NCI-H1436 treated with DMSO at 0.1 percent for 48 hours (cell line): Measurements from ENCODE around the gene MARCHF7.
"Not testable (repeated sequence)": the region's sequence is repeated elsewhere in the genome, so short reads cannot be mapped to it uniquely, and the experiment has no call there.

Experiments
- DNase-seq: peaks from one replicate; lab custom pipeline; 2025; lab: John Stamatoyannopoulos, UW

Gene MARCHF7

DNA sequence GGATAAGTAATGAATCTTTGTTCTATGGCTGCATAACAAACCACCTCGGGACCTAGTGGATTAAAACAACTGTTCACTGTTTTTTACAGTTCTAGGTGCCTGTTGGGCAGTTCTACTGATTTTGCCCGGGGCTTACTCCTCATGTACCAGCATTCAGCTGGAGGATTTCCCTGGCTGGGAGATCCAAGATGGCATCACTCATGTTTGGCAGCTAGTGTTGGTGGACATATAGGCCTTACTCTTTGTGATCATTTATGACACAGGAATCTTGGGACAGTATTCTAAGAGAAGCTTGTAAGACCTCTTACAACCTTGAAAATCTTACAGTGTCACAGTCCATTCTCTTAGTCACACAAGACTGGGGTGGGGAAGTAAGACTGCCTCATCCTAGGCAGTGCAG, 4.6 kb downstream of the MARCHF7 start:
- DNase-seq = no peak

GRCh38 chr2:159720676-159721075, 8.4 kb downstream of the MARCHF7 start:
- DNase-seq = no peak

GRCh38 chr2:159722580-159722979, 10.3 kb downstream of the MARCHF7 start:
- no peak for DNase-seq

DNA sequence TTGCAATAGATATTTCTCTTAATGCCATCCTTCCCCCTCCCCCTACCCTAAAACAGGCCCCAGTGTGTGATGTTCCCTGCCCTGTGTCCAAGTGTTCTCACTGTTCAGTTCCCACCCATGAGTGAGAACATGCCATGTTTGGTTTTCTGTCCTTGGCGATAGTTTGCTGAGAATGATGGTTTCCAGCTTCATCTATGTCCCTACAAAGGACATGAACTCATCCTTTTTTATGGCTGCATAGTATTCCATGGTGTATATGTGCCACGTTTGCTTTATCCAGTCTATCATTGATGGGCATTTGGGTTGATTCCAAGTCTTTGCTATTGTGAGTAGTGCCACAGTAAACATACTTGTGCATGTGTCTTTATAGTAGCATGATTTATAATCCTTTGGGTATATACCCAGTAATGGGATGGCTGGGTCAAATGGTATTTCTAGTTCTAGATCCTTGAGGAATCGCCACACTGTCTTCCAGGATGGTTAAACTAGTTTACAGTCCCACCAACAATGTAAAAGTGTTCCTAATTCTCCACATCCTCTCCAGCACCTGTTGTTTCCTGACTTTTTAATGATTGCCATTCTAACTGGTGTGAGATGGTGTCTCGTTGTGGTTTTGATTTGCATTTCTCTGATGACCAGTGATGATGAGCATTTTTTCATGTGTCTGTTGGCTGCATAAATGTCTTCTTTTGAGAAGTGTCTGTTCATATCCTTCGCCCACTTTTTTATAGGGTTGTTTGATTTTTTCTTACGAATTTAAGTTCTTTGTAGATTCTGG, 12.7 kb downstream of the MARCHF7 start:
- DNase-seq = not testable (repeated sequence)

GRCh38 chr2:159725713-159726112, 13.4 kb downstream of the MARCHF7 start:
- DNase-seq = no peak

DNA sequence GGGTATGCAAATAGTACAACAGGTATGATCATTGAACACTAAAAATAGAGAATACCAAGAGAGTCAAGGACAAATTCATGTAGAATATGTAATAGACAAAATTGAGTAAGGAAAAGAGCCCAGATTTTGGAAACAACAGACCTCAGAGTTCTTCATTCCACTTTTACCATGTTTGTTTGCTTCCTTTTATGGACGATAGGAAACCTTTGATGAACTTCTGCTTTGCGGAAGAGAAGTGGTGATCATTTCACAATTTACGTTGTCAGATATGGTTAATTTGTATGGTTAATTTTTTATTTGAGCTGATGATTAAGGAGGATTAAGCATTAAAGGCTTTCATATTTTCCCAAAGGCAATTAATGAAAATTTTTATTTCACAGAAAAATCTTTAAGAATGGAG, 16.3 kb downstream of the MARCHF7 start:
- DNase-seq = no peak

DNA sequence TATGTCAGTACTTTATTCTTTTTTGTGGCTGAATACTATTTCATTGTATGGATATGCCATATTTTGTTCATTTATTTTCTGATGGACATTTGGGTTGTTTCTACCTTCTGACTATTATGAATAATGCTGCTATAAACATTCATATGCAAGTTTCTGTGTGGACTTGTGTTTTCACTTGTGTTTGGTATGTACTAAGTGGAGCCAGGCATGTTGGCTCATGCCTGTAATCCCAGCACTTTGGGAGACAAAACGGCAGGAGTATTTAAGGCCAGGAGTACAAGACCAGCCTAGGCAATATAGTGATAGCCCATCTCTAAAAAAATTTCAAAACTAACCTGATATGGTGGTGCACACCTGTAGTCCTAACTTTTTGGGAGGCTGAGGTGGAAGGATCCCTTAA, 23.3 kb downstream of the MARCHF7 start:
- DNase-seq = no peak

DNA sequence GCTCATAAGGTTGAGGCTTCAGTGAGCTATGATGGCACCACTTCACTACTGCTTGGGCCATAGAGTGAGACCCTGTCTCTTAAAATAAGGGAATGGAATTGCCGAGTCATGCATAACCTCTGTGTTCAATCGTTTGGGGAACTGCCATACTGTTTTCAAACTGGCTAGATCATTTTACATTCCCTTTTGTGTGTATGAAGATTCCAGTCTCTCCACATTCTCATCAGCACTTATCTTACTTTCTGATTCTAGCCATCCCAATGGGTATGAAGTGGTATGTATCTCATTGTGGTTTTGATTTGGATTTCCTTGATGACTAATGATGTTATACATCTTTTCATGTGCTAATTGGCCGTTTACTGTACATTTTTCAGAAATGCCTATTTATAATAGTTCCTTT, 23.7 kb downstream of the MARCHF7 start:
- DNase-seq = no peak

DNA sequence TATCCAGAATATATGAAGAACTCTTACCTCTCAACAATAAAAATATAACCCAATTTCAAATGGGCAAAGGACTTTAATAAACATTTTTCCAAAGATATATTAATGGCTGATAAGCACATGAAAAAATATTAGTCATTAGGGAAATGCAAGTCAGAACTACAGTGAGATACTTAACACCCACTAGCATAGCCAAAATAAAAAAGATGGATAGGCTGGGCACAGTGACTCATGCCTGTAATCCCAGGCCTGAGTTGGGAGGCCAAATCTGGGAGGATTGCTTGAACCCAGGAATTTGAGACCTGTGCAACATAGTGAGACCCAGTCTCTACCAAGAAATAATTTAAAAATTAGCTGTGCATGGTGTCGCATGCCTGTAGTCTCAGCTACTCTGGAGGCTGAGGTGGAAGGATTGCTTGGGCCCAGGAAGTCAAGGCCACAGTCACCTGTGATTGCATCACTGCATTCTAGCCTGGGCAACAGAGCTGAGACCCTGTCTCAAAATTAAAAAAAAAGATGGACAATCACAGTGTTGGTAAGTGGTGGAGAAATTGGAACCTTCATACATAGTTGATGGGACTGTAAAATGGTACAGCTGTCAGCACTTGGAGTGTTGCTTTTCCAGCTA, 25.1 kb downstream of the MARCHF7 start:
- no peak for DNase-seq

GRCh38 chr2:159737917-159738296, 25.6 kb downstream of the MARCHF7 start:
- no peak for DNase-seq

DNA sequence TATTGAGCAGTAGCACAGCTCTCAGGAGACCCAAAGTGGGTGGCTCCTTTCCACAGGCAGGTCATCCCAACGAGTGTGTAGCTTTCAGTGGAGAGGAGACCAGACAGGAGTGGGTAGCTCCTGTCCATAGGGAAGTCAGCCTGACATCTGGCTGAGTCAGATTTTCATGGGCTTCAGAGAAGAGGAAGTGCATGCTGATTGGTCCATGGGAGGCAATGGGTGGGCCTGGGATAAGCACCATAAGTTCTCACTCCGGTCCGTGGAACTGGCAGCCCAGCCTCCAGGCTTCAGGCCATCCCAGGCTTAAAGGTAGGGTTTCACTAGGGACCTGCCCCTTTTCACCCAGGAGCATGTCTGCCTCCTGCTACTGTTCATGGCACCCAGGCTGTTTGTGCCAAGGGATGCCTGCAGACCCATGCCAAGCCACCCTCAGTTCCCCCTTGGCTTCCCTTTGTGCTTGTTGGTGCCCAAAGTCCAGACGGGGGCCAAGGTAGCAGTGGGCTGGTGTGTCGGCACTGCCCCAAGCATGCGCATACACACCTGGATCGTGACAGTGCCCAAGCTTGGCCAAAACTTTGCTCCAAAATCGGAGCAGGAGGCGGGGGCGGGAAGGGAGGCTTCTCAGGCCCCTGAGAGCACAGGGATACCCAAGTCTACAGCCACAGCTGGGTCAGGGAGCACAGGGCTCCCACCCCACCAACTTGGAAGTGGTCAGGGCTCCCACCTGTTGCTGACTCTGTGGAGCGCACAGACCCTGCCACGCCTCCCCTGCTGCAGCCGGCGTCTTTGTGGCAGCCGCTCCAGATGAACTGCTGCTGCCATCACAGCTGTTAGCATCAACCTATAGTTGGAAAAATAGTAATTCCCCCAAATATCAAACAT, 26.4 kb downstream of the MARCHF7 start:
- DNase-seq = no peak

GRCh38 chr2:159742846-159743245, 30.5 kb downstream of the MARCHF7 start:
- DNase-seq = no peak

DNA sequence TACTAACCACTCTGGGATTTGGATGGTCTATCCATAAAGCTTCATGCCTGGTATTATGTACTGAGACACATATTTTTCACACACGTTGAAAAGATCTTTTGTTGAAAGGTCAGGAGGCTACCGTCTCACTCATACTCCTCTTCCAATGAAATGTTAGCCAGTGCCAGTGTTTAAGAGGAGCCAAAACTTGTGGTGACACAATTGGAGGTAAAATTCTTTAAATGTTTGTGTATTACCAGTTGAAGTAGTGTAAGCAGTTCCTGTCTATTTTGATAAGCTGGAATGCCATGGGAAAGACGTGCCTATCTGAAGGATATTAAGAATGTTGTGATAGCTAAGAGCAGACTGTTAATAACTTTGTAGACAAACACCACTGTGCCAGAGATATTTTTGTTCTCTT, 32.1 kb downstream of the MARCHF7 start:
- no peak for DNase-seq

- not testable (repeated sequence) for DNase-seq
Observed at GRCh38 chr2:159745237-159745636, 32.9 kb downstream of the MARCHF7 start.

GRCh38 chr2:159748089-159748488, 35.8 kb downstream of the MARCHF7 start:
- DNase-seq = no peak

GRCh38 chr2:159750873-159751272, 38.6 kb downstream of the MARCHF7 start:
- DNase-seq = no peak

DNA sequence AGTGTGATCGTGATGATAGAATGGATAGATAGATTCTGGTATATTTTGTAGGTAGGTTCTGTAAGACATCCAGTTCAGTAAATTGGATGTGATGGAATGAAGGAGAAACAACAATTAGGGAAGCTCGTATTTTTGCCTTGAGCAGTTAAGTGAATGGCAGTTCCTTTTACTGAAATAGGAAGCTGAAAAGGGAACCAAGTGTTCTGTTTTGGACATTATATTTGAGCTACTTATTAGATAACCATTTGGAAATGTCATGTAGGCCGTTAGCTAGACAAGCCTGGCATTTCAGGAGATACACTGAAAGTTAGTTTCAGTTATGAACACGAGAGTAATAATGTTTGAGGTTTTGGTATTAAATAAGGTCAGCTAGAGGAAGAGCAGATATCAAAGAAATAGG, 41.5 kb downstream of the MARCHF7 start:
- DNase-seq = no peak

- DNase-seq = no peak
Observed at GRCh38 chr2:159755014-159755413, 42.7 kb downstream of the MARCHF7 start.

- DNase-seq = no peak
Observed at GRCh38 chr2:159755788-159756187, 43.5 kb downstream of the MARCHF7 start.

DNA sequence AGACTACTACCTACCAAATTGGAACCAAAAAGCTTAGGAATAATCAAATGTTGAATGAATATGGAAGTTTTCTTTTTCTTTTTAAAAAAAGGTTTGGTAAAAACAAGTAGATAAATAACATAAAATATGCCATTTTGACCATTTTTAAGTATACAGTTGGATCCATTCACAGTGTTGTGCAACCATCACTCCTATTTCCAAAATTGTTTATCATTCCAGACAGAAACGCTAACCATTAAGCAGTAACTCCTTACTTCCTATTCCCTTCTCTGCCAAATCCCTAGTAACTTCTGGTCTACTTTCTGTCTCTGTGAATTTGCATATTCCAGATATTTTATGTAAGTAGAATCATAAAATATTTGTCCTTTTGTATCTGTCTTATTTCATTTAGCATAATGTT, 45.9 kb downstream of the MARCHF7 start:
- no peak for DNase-seq

- DNase-seq = no peak
Observed at GRCh38 chr2:159758686-159759085, 46.4 kb downstream of the MARCHF7 start.

- no peak for DNase-seq
Observed at GRCh38 chr2:159759577-159759976, 47.3 kb downstream of the MARCHF7 start.

DNA sequence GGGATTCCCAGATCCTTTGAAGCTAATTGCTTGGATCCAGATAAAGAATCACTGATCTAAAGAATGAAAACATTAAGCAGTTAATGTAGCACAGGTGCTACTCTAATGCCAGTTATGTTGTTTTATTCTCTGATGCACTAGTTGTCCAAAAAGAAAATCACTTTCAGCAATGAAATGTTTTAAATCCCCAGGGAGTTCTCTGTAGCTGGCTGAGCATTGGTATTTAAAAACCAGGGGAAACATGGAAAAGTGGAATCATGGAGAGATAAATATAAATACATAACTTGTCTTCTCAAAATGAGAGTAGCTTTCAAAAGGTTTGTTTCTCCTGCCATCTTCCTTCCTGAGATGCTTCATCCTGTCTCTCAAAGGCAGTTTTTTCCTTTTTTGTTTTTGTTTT, 48.0 kb downstream of the MARCHF7 start:
- DNase-seq = no peak
